IPS-18c (cell line): Measurements from ENCODE around the gene FAM219A.
A peak's percentile ranks its signal among the peaks of the same experiment; 100 is the strongest.
"Not testable (repeated sequence)": the region's sequence is repeated elsewhere in the genome, so short reads cannot be mapped to it uniquely, and the experiment has no call there.

Experiments
- H3K4me3 ChIP-seq: 2 replicates; pipeline ENCODE4 v1.7.0; 2013; ENCODE audit warnings: low read depth, mild to moderate bottlenecking, low read length, moderate library complexity; ENCODE audit not compliant: insufficient read depth
- H3K9me3 ChIP-seq: one replicate; pipeline ENCODE4 v1.6.1; 2013; ENCODE audit warnings: mild to moderate bottlenecking, low read length, moderate library complexity; ENCODE audit not compliant: control insufficient read depth, insufficient read depth

The FAM219A gene

GRCh38 chr9:34457266-34458012 is 931 bp downstream of the FAM219A start:
- Histone ChIP-seq H3K9me3 (no peaks in the 10 kb centered on the region), H3K4me3 (peak overlapping the region; percentile 74)

DNA sequence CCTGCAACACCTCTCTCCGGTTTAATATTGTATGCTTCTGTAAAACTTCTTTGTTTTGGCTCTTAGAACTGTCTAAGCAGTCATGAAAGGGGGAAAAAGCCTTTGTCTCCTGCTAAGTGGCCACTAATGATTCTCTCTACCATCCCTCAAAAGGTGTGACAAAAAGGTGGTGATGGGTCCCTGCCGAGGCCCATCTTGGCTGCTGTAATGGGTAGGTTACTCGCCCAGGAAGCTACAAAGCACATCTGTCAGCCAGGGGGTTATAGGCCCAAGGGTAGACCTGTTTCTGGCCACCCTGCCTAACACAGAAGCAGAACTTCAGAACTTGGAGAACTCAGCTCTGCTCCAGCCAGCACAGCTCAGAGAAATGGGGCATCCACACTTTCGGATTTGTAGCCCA is 1.6 kb downstream of the FAM219A start:
- H3K4me3 ChIP-seq, result peak overlapping the region; percentile 74; the same call in 1 of the 2 replicates
- H3K9me3 ChIP-seq, result no peaks in the 10 kb centered on the region

DNA sequence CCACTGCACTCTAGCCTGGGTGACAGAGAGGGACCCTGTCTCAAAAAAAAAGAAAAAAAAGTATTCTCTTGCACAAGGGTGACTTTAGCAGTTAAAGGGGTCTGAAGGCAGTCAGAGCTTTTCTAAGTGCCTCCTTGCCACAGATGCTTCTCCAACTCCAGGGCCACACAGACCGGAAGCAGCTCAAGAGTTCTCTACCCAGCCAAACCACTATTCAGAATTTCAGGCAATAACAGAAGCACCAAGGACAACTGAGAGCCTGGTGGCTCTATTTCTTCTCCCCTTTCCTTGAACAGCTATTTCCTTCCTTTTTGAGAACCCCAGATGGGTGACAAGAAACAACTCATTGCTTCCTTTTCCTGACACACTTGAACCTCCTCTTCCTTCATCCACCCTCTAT is 2.2 kb downstream of the FAM219A start:
- H3K4me3 ChIP-seq, result no peak overlapping the region
- no peaks in the 10 kb centered on the region for H3K9me3 ChIP-seq

- H3K4me3 ChIP-seq, result no peak overlapping the region
Measured at GRCh38 chr9:34454571-34455065, 3.8 kb downstream of the FAM219A start.

GRCh38 chr9:34452568-34452967 is 5.8 kb downstream of the FAM219A start:
- H3K4me3 ChIP-seq, result no peak overlapping the region
- no peaks in the 10 kb centered on the region for H3K9me3 ChIP-seq

More at GRCh38 chr9:34454571-34455065, 3.8 kb downstream of the FAM219A start:
- no peaks in the 10 kb centered on the region for H3K9me3 ChIP-seq

DNA sequence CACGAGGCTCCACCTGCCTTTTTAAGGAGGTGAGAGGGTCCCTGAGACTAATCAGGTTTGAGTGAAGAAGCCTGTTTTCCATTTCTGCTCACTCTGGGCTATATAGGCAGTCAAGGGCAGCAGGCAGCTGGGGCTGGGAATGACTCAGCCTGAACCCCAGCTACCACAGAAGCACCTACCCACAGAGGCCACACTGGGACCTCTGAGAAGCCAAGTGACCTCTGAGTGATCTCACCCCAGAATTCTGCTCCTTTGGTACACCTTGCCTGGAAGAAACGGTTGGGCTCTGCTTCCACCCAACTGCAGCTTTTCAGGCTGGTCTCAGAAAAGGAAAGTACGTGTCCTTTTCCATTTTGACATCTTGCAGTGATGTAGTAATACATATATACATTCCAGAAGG is 6.8 kb downstream of the FAM219A start:
- H3K4me3 ChIP-seq, result no peak overlapping the region
- H3K9me3 ChIP-seq, result no peaks in the 10 kb centered on the region

GRCh38 chr9:34451135-34451534 is 7.2 kb downstream of the FAM219A start:
- H3K4me3 ChIP-seq, result no peak overlapping the region
- no peaks in the 10 kb centered on the region for H3K9me3 ChIP-seq

GRCh38 chr9:34450644-34451043 is 7.7 kb downstream of the FAM219A start:
- H3K4me3 ChIP-seq, result no peak overlapping the region
- H3K9me3 ChIP-seq, result no peaks in the 10 kb centered on the region

- Histone ChIP-seq H3K9me3 (no peaks in the 10 kb centered on the region), H3K4me3 (no peak overlapping the region)
Measured at GRCh38 chr9:34446951-34447350, 11.4 kb downstream of the FAM219A start.

DNA sequence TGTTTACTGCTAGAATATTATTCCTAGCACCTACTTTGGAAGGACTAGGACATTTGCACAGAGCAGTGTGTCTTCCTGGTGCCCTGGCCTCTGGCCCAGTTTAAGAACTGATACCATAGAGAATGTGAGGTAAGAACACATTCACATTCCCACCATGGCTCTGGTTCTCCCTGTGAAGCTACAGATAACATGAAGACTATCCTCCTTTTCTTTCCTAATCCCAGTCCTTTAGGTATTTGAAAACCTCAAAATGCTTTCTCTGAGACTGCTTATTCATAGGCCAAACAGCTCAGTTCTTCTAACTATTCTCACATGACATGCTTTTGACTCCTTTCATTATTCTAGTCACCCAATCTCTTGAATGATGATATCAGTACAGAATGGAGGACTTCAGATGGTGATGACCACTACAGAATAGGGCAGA is 11.9 kb downstream of the FAM219A start:
- Histone ChIP-seq H3K4me3 (no peak overlapping the region), H3K9me3 (no peaks in the 10 kb centered on the region)

GRCh38 chr9:34443976-34444375 is 14.4 kb downstream of the FAM219A start:
- H3K4me3 ChIP-seq, result no peak overlapping the region
- H3K9me3 ChIP-seq, result no peaks in the 10 kb centered on the region

DNA sequence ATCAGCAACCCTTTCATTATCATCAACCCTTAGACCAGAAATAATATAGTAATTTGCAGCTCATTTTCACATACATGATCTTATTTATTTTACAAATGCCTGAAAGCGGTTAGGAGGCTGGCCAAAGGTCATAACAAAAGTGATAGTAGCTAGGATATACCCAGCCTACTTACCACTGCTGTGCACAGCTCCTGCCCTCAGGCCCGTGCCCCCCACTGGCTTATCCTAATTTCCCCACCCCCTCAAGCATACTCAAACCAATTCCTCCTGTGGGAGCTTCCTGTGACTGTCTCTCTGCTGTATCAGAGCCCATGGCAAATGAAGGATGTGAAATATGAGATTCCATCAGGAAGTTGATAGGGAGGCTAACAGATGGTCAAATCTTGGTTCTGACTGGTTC is 14.8 kb downstream of the FAM219A start:
- H3K9me3 ChIP-seq, result no peaks in the 10 kb centered on the region
- H3K4me3 ChIP-seq, result no peak overlapping the region

DNA sequence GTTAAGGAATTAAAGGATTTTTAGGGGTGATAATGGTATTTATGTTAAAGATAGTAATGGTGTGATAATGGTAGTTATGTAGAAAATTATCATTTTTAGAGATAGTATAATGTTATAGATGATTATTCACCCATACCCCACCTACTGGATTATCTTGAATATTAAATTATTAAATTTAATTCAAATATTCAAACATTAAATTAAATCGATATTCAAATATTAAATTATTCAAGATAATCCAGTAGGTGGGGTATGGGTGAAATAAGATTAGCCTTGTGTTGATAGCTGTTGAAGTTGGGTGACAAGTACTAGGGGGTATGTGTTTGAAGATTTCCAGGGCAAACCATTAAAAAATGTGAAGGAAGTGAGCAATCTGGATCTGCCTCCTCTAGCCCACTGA is 15.6 kb downstream of the FAM219A start:
- Histone ChIP-seq H3K4me3 (no peak overlapping the region), H3K9me3 (no peaks in the 10 kb centered on the region)

DNA sequence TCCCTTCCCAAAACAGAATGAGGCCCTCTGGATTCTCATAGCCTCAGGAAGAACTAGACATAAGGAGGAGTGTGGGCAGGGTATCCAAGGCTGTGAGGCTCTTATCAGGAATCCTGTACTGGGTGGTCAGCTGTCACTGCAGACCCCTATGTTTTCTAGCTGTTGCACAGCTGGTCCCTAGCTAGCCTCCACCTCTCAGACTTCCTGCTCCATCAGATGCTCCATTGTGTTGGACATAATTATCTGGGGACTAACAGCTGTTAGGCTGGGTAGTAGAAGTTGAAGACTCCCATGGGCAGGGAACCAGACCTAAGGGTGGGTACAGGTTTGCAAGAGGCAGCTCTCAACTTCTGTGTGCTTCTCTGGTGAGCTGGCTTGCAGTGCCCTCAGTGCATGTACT is 18.4 kb downstream of the FAM219A start:
- Histone ChIP-seq H3K9me3 (no peaks in the 10 kb centered on the region), H3K4me3 (no peak overlapping the region)

- not testable (repeated sequence) for H3K9me3 ChIP-seq, H3K4me3 ChIP-seq
Measured at GRCh38 chr9:34438465-34438864, 19.9 kb downstream of the FAM219A start.

- not testable (repeated sequence) for H3K4me3 ChIP-seq, H3K9me3 ChIP-seq
Measured at GRCh38 chr9:34437926-34438307, 20.5 kb downstream of the FAM219A start.

GRCh38 chr9:34437006-34437925 is 21.1 kb downstream of the FAM219A start:
- Histone ChIP-seq H3K9me3 (no peaks in the 10 kb centered on the region), H3K4me3 (no peak overlapping the region)

DNA sequence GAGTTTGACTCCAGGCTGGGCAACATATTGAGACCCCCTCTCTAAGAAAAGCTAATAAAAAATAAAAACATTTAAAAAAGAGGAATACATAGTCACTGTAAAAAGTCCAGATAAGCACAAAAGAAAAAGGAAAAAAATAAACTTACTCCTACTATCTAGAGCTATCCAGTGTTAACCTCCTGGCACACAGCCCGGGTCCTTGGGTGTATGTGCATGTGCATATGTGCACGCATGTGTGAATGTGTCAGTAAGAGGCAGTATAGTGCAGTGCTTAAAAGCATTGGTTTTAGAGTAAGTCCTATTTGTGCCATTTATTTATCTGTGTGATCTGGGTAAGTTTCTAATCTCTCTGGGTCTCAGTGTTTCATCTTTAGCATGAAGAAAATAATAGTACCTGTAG is 26.7 kb downstream of the FAM219A start:
- Histone ChIP-seq H3K9me3 (no peaks in the 10 kb centered on the region), H3K4me3 (no peak overlapping the region)
